Ovary (tissue), 9 donors: ENCODE results near the gene USF2. TPM values are rescaled to one million over a fixed set of nuclear protein-coding genes. Genes with fewer than 3 reads are reported as not detected.
A peak's percentile ranks its signal among the peaks of the same experiment; 100 is the strongest.

Source experiments
- DNase-seq, 5 donors: peaks; one replicate each; pipeline ENCODE4 v3.0.0-alpha.2; 2019 to 2020
- H3K27ac ChIP-seq, 2 donors: fragments of 200-600 bp; one replicate each; pipeline versions ENCODE4 v1.5.1 to v1.8.0; 2019 to 2022
- H3K27me3 ChIP-seq: fragments of 200-600 bp; one replicate; pipeline ENCODE4 v1.8.0; 2022
- H3K36me3 ChIP-seq: fragments of 200-600 bp; sonication (generic); one replicate; pipeline ENCODE4 v1.5.1; 2019
- H3K4me1 ChIP-seq: one replicate; pipeline ENCODE4 v1.8.1; 2013; ENCODE audit warnings: mild to moderate bottlenecking, moderate library complexity; ENCODE audit not compliant: insufficient read depth
- H3K4me3 ChIP-seq: fragments of 200-600 bp; sonication (generic); one replicate; pipeline ENCODE4 v1.5.1; 2017
- H3K9me3 ChIP-seq, 2 donors: fragments of 200-600 bp in 1 of 2; sonication (generic) in 1 of 2; one replicate each; pipeline versions ENCODE4 v1.5.1 to v1.8.1; 2013 to 2019; ENCODE audit warnings: mild to moderate bottlenecking in 1 of 2, moderate library complexity in 1 of 2
- EP300 ChIP-seq: sonication (generic); formaldehyde crosslinking; IDR thresholded peaks from one replicate; pipeline ENCODE4 v1.6.1; 2017; ENCODE audit warnings: antibody characterized with exemption
- POLR2A ChIP-seq: fragments of 450-650 bp; IDR thresholded peaks from one replicate; pipeline ENCODE4 v1.6.1; 2017; ENCODE audit warnings: antibody characterized with exemption, mild to moderate bottlenecking, moderate library complexity
- WGBS, 3 donors: extraction: QIAGEN DNeasy Blood & Tissue Kit in 1 of 3; methylation state at CpG; one replicate each; pipeline versions ENCODE4 v1.1.5 to v1.1.7; 2013 to 2017; 5-methylcytosine and 5-hydroxymethylcytosine counted together
- intact Hi-C, 4 donors: fragments of 100-400 bp; cut with DNase I; formaldehyde crosslinking; loops; one replicate each; pipeline versions ENCODE4 v1.11.0 to v1.15.1; 2022 to 2023
- polyA plus RNA-seq, 2 donors: library from polyadenylated mRNA; stranded (reverse); fragments of 200-250 nt in 1 of 2; fragments of 350-450 nt in 1 of 2; fragmentation: Illumina TruSeq in 1 of 2; extraction: RNeasy Lipid Tissue Mini Kit (QIAGEN cat#74804) in 1 of 2; gene quantifications; one replicate each; pipeline ENCODE4 v1.2.3, GENCODE V29; 2013 to 2014
- total RNA-seq, 7 donors: library from RNA; depleted of rRNA in 2 of 7; stranded (reverse); fragments of >200 nt in 2 of 7; fragmentation: NEBNext Ultra II Directional in 3 of 7; extraction: Animal tissue kit (Norgen Biotek cat#: 25700) in 3 of 7; gene quantifications; one replicate each; pipeline versions ENCODE4 v1.1.0 to v1.2.4, GENCODE V29; 2016 to 2023
- TF ChIP-seq, protein P1 (sequence below), 3 donors: fragments of 450-650 bp in 2 of 3; fragments of 200-600 bp in 1 of 3; IDR thresholded peaks; one replicate each; pipeline versions ENCODE4 v1.5.1 to v1.8.0; 2016 to 2022; ENCODE audit warnings: antibody characterized with exemption in 3 of 3, mild to moderate bottlenecking in 1 of 3
- donor health status: DM: no; HTN: no; CAD: no; lungs with moderate emphysema.
- donor health status: DM: no; HTN: no; CAD: no.
- donor health status: Bipolar disorder and iron deficiency.
- donor health status: DM: yes; HTN: yes; CAD: no.
- donor health status: DM: no; HTN: no; CAD: no.
- donor health status: DM: yes; HTN: yes; CAD: no.

The USF2 gene
- total and polyA plus RNA-seq, 9 donors = 105 to 218 (median 159) TPM

- Histone ChIP-seq H3K27ac (no peak overlapping the region), H3K27me3 (no peaks in the 10 kb centered on the region), H3K36me3 (no peaks in the 10 kb centered on the region), H3K4me3 (no peak overlapping the region), H3K9me3 (no peaks in the 10 kb centered on the region), H3K4me1 (peaks cover 2% of the 10 kb centered on the region)
- TF ChIP-seq, protein P1, sequence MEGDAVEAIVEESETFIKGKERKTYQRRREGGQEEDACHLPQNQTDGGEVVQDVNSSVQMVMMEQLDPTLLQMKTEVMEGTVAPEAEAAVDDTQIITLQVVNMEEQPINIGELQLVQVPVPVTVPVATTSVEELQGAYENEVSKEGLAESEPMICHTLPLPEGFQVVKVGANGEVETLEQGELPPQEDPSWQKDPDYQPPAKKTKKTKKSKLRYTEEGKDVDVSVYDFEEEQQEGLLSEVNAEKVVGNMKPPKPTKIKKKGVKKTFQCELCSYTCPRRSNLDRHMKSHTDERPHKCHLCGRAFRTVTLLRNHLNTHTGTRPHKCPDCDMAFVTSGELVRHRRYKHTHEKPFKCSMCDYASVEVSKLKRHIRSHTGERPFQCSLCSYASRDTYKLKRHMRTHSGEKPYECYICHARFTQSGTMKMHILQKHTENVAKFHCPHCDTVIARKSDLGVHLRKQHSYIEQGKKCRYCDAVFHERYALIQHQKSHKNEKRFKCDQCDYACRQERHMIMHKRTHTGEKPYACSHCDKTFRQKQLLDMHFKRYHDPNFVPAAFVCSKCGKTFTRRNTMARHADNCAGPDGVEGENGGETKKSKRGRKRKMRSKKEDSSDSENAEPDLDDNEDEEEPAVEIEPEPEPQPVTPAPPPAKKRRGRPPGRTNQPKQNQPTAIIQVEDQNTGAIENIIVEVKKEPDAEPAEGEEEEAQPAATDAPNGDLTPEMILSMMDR (IDR thresholded peaks at IDR 0.05) = no peak
- TF ChIP-seq EP300 = no peak
- TF ChIP-seq POLR2A = no peak
- peak in 1 of 5 donors; percentile 31 for DNase-seq
- intact Hi-C loops = no loop called here
- 79 to 87% (median 83%) methylated on average over 9 of the region's 9 CpGs for WGBS, 3 donors
Observed at GRCh38 chr19:35253316-35254286, 15.2 kb upstream of the USF2 start.

GRCh38 chr19:35254341-35255297, 14.1 kb upstream of the USF2 start:
- peak in 1 of 5 donors; percentile 24 for DNase-seq
- Histone ChIP-seq H3K36me3 (no peaks in the 10 kb centered on the region), H3K4me3 (no peak overlapping the region), H3K27ac (no peak overlapping the region), H3K9me3 (no peaks in the 10 kb centered on the region), H3K27me3 (no peaks in the 10 kb centered on the region), H3K4me1 (no peaks in the 10 kb centered on the region)
- intact Hi-C loops = no loop called here
- TF ChIP-seq EP300 (no peak), POLR2A (no peak)
- TF ChIP-seq, protein P1 (IDR thresholded peaks at IDR 0.05) = no peak
- 86 to 90% (median 86%) methylated on average over 17 of the region's 17 CpGs for WGBS, 3 donors

DNA sequence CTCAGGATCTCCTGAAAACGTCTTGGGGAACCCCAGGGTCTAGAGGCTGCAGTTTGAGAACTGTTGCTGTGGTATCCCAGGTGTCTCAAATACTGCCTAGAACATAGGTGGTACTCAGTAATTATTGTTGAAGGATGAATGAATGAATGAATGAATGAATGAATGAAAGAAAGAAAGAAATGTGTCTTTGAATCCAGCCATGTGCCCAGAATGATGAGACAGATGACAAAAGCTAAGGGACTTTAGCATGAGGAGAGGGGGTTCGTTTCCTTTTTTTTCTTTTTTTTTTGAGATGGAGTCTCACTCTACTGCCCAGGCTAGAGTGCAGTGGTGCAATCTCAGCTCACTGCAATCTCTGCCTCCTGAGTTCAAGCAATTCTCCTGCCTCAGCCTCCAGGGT, 12.2 kb upstream of the USF2 start:
- H3K27me3 ChIP-seq = no peaks in the 10 kb centered on the region
- intact Hi-C loops = no loop called here
- H3K9me3 ChIP-seq = no peaks in the 10 kb centered on the region
- TF ChIP-seq, protein P1 (IDR thresholded peaks at IDR 0.05) = no peak
- TF ChIP-seq POLR2A (no peak), EP300 (no peak)
- H3K36me3 ChIP-seq = no peaks in the 10 kb centered on the region
- WGBS, 3 donors = 31 to 46% (median 39%) methylated on average over 2 of the region's 2 CpGs
- DNase-seq = no peak
- H3K4me3 ChIP-seq = no peak overlapping the region
- H3K27ac ChIP-seq = no peak overlapping the region
- no peaks in the 10 kb centered on the region for H3K4me1 ChIP-seq

- DNase-seq = peak in 1 of 5 donors; percentile 33
Observed at GRCh38 chr19:35257113-35257461, 11.7 kb upstream of the USF2 start.

More at GRCh38 chr19:35257113-35257461, 11.7 kb upstream of the USF2 start:
- Histone ChIP-seq H3K27ac (no peak overlapping the region), H3K9me3 (no peaks in the 10 kb centered on the region), H3K27me3 (no peaks in the 10 kb centered on the region), H3K4me3 (no peak overlapping the region), H3K4me1 (peaks cover 1% of the 10 kb centered on the region), H3K36me3 (no peaks in the 10 kb centered on the region)
- WGBS, 3 donors = 47 to 63% (median 52%) methylated on average over 9 of the region's 9 CpGs
- TF ChIP-seq POLR2A (no peak), EP300 (no peak)
- TF ChIP-seq, protein P1 (IDR thresholded peaks at IDR 0.05) = no peak
- intact Hi-C loops = no loop called here
